Sigmoid colon (tissue), 4 donors: ENCODE results near the gene CYP2C19.
"Not testable (repeated sequence)": the region's sequence is repeated elsewhere in the genome, so short reads cannot be mapped to it uniquely, and the experiment has no call there.

Experiments
- EP300 ChIP-seq, 4 donors: sonication (generic); formaldehyde crosslinking; IDR thresholded peaks; one replicate each; pipeline ENCODE4 v1.6.1; 2017; ENCODE audit warnings: antibody characterized with exemption in 4 of 4
- POLR2A ChIP-seq, 2 donors: fragments of 450-650 bp; IDR thresholded peaks; one replicate each; pipeline ENCODE4 v1.6.1; 2016; ENCODE audit warnings: antibody characterized with exemption in 2 of 2, mild to moderate bottlenecking in 2 of 2, moderate library complexity in 2 of 2
- POLR2AphosphoS5 ChIP-seq, 4 donors: sonication (generic); formaldehyde crosslinking; IDR thresholded peaks; one replicate each; pipeline ENCODE4 v1.6.1; 2017; ENCODE audit warnings: antibody characterized with exemption in 4 of 4
- TF ChIP-seq, protein P1 (sequence below), 4 experiments: fragments of 450-650 bp in 3 of 4; fragments of 200-600 bp in 1 of 4; IDR thresholded peaks; one replicate each; pipeline ENCODE4 v1.5.1; 2016 to 2019; ENCODE audit warnings: antibody characterized with exemption in 4 of 4, mild to moderate bottlenecking in 3 of 4, moderate library complexity in 2 of 4

- TF ChIP-seq, protein P1, sequence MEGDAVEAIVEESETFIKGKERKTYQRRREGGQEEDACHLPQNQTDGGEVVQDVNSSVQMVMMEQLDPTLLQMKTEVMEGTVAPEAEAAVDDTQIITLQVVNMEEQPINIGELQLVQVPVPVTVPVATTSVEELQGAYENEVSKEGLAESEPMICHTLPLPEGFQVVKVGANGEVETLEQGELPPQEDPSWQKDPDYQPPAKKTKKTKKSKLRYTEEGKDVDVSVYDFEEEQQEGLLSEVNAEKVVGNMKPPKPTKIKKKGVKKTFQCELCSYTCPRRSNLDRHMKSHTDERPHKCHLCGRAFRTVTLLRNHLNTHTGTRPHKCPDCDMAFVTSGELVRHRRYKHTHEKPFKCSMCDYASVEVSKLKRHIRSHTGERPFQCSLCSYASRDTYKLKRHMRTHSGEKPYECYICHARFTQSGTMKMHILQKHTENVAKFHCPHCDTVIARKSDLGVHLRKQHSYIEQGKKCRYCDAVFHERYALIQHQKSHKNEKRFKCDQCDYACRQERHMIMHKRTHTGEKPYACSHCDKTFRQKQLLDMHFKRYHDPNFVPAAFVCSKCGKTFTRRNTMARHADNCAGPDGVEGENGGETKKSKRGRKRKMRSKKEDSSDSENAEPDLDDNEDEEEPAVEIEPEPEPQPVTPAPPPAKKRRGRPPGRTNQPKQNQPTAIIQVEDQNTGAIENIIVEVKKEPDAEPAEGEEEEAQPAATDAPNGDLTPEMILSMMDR (IDR thresholded peaks at IDR 0.05), result not testable (repeated sequence)
- TF ChIP-seq POLR2A, EP300, POLR2AphosphoS5 (IDR thresholded peaks at IDR 0.05): not testable (repeated sequence)
These were observed 135.9 kb downstream of the CYP2C19 start for GRCh38 chr10:94898414-94898813.
